HuH-7.5 (cell line): Measurements from ENCODE around the gene ACR.

Source experiments
- DNase-seq: peaks from one replicate; pipeline ENCODE4 v3.0.0; 2011; ENCODE audit warnings: low spot score

The ACR gene

DNA sequence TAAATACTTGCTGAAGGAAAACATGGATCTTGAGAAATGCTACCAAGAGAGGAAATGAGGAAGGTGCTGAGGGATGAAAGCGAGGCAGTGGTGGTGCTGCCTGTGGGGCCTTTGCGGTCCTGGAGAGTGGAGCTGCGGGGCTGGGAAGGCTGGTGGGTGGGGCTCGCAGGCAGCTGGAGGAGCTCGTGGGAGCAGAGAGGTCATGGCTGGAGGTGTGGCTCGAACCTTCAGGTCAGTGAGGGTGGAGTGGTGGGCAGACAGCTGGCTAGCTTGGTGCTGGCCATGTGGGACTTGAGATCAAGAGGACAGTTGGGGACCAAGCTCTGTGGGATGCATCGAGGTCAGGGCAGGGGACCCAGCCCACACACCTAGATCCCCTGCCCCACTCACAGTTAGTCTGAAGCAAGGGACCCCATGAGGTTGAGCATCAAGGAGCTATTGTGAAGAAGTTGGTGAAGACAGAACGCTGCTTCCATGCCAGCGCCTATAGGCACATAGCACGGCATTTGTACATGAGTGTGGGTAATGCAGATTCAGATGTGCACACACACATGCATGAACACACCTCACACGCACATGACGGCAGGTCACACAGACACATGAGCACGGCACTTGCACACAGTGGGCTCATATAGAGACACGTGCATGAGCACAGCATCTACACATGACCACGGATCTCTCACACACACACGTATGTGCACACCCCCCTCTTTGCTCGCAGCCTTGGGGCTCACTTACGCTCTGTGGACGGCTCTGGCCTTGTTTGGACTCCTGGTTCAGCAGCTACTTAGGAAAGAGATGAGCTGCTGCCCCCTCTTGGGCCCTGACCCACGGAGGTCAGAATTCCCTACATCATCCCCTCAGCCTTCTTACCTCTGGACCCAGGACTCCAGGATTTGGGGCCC is 34.9 kb upstream of the ACR start:
- DNase-seq = no peak

- no peak for DNase-seq
Observed at GRCh38 chr22:50703726-50704509, 34.1 kb upstream of the ACR start.

DNA sequence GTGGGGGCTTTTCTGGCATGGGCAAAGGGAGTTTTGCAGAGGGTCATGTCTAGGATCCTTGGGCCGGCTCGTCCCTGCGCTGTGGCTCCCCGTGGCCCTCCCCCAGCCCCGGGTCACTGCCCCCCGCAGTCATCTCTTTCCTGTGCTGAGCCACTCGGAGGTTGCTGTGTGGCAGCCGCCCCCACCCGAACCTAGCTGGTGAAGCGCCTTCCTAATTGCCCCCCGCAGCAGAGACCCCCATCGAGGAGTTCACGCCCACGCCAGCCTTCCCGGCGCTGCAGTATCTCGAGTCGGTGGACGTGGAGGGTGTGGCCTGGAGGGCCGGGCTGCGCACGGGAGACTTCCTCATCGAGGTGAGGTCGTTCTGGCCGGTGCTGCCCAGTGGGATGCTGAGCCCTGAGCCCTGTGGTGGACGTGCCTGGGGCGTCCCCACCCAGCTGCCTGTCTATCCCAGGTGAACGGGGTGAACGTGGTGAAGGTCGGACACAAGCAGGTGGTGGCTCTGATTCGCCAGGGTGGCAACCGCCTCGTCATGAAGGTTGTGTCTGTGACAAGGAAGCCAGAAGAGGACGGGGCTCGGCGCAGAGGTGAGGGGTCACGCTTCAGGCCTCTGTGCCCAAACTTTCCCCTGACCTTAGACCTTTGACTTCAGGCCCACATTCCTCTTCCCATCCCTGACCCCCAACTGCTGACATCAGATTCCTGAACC is 33.3 kb upstream of the ACR start:
- no peak for DNase-seq

- no peak for DNase-seq
Observed at GRCh38 chr22:50705219-50705691, 32.7 kb upstream of the ACR start.

DNA sequence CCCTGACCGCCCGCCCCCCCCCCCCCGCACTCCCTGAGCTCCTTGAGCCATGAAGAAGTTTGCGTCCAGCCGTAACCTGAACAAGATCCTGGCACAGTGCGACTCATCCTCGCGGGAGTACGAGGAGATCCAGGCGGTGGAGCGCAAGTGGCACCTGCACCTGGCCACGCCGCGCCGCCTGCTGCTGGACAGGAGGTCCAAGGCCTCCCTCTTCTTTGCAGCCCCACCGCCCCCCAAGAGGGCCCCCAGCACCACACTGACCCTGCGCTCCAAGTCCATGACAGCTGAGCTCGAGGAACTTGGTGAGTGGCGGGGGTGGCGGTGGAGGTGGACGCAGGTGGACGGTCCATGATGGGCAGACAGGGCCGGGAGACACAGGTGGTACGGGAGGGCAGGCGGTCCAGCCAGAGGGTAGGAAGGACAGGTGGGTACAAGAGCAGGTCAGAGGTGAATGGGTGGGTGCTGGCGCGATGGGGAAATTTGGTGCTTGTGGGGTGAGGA is 32.1 kb upstream of the ACR start:
- DNase-seq = no peak

GRCh38 chr22:50706481-50707125 is 31.4 kb upstream of the ACR start:
- no peak for DNase-seq

DNA sequence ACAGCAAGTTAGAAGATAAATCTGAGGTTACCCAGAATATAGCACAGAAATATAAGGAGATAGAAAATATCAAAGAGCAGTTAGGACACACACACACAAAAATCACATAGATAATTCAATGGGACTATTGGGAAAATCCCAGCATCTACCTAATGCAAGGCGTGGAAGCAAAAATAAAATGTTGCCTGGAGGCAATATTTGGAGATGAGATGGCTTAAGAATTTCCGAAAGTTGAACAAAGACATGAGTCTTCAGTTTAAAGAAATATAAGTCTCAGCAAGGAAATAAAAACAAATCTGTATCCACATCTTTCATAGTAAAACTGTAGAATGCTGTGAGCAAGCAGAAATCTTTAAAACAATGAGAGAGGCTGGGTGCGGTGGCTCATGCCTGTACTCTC is 29.5 kb upstream of the ACR start:
- no peak for DNase-seq

DNA sequence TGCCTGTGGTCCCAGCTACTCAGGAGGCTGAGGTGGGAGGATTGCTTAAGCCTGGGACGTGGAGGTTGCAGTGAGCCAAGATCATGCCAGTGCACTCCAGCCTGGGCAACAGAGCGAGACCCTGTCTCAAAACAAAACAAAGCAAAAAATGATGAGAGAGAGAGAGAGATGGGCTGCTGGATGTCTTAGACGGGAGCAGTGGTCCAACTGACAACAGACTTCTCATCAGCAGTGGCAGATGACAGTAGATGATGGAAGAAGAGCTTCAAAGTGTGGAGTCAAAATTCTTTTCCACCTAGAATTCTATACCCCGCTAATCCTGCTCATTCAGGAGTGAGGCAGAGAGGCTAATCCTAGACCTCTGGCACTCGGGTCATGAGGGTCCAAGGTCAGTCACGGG is 29.0 kb upstream of the ACR start:
- DNase-seq = no peak

- no peak for DNase-seq
Observed at GRCh38 chr22:50710221-50710620, 27.8 kb upstream of the ACR start.

DNA sequence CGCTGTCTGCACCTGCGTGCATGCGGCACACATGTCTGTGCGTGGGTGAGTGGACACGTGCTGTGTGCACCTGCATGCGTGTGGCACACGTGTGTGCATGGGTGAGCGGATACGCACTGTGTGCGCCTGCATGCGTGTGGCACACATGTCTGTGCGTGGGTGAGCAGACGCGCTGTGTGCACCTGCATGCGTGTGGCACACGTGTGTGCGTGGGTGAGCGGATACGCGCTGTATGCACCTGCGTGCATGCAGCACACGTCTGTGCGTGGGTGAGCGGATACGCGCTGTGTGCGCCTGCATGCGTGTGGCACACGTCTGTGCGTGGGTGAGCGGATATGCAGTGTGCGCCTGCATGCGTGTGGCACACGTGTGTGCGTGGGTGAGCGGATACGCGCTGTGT is 27.1 kb upstream of the ACR start:
- no peak for DNase-seq

DNA sequence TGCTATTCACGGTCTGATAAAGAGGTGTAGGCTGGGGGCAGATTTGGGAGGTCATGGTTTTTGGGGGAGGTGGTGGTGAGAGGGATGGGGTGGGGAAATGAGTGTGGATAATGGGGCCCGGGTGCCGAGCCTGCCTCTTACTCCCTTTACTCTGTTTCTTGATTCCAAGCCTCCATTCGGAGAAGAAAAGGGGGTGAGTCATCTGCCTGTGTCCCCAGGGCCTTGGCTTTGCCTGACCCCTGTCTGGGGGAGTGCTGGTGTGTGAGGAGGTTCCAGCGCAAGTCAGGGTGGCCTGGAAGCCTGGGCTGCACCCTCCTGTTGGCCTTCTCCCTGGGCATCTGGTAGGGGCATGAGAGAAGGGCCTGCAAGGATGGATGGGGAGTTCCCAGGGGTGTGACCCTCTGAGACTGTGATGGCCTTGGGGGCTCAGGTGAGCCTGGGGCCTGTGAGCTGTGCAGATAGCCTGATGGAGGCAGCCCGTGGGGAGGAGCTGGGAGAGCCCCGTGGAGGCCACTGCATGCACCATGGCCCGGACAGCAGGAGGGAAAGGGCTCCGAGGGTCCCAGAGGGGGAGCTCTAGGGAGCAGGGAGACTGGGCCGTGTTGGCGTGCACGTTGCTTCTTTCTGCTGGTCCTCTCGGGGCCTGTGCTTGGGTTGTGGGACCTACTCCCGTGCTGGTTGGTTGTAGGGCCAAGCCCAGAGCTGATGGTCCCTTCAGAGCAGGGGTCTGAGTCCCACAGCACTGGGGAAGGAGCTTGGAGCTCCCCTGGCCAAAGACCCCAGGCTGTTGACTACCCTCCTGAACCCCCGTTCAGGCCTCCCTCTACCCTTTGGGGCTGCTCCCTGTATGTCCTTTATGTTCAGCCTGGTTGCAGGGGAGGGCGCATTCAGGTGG is 26.3 kb upstream of the ACR start:
- DNase-seq = no peak

GRCh38 chr22:50712341-50713007 is 25.5 kb upstream of the ACR start:
- no peak for DNase-seq

DNA sequence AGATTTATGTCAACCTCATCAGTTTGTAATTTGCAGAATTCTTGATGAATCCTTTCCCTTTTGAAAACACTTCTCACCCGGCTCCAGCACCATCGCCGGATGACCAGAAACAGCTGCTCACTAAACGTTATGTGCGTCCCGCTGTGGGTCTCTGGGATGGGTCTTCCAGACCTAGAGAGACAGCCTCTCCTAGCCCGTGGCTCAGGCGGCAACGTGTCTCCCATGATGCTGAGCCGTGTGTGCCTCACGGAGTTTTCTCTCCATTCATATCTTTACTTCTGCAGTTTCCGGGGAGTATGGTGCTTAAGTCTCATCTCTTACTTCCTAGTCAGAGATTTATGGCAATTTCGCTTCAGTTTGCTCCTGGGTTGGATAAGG is 25.0 kb upstream of the ACR start:
- DNase-seq = no peak

DNA sequence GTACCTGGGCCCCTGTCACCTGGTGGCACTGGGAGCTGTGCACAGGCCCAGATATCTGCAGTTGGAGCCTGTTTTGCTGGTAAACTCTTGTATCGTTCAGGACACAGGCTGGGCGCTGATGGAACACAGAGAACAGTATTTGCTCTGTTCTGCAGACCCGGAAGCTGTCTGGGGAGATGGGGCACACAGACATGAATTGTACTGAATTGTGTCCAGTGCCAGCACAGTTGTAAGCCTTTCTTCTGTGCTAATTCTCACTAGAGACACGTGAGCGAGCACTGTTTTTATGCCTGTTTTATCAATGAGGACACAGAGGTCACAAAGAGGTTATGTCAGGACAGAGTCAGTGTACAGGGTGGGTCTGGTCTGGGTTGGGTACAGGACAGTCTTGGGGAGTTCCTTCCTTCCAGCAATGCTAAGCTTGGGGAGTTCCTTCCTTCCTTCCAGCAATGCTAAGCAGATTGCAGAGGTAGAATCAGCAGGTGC is 24.4 kb upstream of the ACR start:
- no peak for DNase-seq

DNA sequence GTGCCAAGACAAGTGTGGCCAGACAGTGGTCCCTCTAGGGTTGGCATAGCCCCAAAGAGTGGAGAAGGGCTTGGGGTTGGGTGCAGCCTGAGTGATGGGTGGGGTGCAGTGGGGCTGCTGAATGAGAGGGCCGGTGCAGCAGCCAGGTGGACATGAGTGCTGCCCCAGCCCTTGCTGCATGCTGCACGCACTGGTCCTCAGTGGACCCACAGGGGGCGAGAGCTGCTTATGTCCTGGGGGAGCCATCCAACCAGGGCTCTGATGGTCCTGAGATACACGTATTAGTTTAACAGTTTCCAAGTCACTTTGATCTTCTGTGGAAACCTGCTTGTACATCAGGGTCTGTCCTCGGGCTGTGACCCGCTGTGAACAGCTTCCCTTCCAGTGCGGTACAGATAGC is 23.9 kb upstream of the ACR start:
- no peak for DNase-seq

DNA sequence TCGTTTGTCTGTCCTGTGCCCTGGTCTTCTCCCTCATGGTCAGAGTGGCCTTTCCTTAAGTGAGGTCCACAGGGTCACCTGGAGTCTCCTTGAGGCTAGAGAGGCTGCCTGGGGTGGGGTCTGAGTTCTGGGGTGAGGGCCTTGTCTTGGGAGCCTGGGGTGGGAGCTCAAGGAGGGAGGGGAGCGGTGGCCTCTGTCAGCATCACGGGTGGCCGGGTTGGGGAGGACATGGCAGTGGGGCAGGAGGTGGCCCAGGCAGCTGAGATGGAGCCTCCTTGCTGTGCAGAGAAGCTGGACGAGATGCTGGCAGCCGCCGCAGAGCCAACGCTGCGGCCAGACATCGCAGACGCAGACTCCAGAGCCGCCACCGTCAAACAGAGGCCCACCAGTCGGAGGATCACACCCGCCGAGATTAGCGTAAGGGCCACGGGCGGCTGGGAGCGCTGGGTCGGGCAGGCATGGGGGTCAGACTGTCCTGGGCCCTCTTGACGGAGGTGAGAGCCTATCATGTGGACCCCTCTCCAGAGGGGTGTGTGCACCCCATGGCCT is 23.3 kb upstream of the ACR start:
- no peak for DNase-seq

DNA sequence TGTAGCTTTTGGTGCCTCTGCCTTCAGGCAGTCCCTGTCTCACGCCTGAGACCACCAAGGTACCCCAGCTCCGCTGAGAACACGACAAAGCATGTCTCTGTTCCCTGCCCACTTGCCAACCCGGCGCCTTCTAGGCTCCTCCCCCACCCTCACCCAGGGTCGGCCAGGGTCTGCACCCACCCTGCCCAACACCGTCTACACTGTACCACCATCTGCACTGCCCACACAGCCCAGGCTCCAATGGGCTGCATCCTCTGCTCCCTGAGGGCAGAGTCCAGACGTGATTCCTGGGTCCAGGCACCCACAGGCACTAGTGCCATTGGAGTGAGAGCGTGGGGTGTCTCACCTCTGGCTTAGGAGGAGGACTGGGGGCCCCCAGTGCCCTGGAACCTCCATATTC is 22.8 kb upstream of the ACR start:
- DNase-seq = no peak

DNA sequence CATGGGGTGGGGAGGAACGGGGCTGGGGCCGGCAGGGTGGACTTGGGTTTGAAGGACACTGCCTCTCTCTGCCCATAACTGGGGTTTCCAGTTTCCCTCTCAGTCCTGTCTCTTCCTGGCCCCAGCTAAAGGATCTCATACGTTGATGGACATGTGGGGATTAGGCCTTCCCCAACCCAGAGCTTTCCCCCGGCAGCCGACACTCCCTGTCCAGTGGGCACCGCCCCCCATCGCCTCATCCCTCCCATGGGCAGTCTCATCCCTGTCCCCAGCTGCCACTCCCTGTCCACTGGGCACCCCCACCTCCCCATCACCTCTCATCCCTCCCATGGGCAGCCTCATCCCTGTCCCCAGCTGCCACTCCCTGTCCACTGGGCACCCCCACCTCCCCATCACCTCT is 22.2 kb upstream of the ACR start:
- no peak for DNase-seq

DNA sequence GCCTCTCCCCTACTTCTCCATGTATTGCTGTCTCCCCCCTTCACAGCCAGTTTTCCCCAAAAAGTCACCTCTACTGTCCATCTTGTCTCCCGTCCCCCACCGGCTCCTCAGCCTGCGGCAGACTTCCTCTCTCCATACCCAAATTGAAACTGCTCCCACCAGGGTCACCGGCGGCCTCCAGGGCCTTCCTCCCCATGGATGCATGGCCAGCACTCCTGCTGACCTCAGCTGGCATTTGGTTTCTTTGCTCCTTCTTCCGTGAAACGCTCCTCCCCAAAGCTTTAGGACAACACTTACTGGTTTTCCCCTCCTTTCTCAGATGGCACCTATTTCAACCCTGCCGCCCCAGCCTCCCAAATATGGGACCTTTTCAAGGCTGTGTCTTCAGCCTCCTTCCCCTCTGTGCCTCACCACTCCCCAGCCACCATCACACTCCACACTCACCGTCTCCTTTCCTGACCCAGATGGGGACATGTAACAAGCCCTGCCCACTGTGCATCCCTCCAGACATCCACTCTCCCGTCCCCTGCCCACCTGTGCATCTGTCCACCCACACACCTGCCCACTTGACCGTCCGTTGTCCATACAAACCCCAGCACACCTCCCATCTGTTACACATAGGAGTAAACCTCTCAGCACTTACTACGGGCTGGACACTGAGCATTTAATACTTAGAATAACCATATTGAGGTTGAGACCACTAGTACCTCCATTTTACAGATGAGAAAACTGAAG is 21.5 kb upstream of the ACR start:
- DNase-seq = no peak
